Measurements from ENCODE around the gene ST8SIA1. TPM values are rescaled to one million over a fixed set of nuclear protein-coding genes. Genes with fewer than 3 reads are reported as not detected.

ST8SIA1 gene
- total RNA-seq, 1 experiment from 2014 or later = not detected

GRCh38 chr12:22257100-22257499 is 77.4 kb downstream of the ST8SIA1 start:
- no peak overlapping the region for H3K4ac ChIP-seq (ENCODE audit: low read depth, low read length)
- H3T11ph ChIP-seq (ENCODE audit: low read length) = no peak overlapping the region
- no peaks in the 10 kb centered on the region for H3K36me3 Mint-ChIP-seq (ENCODE audit: insufficient read depth in 1 of 3, low read depth in 3 of 3)
- H2BK15ac ChIP-seq (ENCODE audit: low read depth, low read length) = no peak overlapping the region
- no peak for TF ChIP-seq CTCF (conservative IDR thresholded peaks at IDR 0.05)
- no peak overlapping the region for H4K5ac ChIP-seq (ENCODE audit: insufficient read length, low read depth, low read length)
- H3K27me3 ChIP-seq (ENCODE audit: insufficient read depth, low read length) = no peaks in the 10 kb centered on the region
- no peaks in the 10 kb centered on the region for H3K79me2 ChIP-seq (ENCODE audit: insufficient read depth, low read length)
- no peak overlapping the region for H2BK5ac ChIP-seq (ENCODE audit: insufficient read length, low read length)
- H2BK12ac ChIP-seq (ENCODE audit: insufficient read length, low read depth, low read length) = no peak overlapping the region
- no peak for DNase-seq
- H3K18ac ChIP-seq (ENCODE audit: insufficient read length, low read depth, low read length) = no peak overlapping the region
- H2AK5ac ChIP-seq (ENCODE audit: insufficient read length, low read length) = no peak overlapping the region
- no peak overlapping the region for H3K9ac ChIP-seq (ENCODE audit: extremely low read depth, insufficient read length, low read length)
- no peak overlapping the region for H4K8ac ChIP-seq (replicated peaks; ENCODE audit: insufficient read length, low read depth, low read length)
- H3K14ac ChIP-seq (ENCODE audit: insufficient read depth, low read length) = no peak overlapping the region
- H3K4me2 ChIP-seq (ENCODE audit: insufficient read depth, insufficient read length, low read length) = no peak overlapping the region
- H3K4me1 Mint-ChIP-seq = peaks cover 1 to 4% of the 10 kb centered on the region in 2 experiments
- no peaks in the 10 kb centered on the region for H3K27me3 Mint-ChIP-seq (ENCODE audit: low read depth)
- no peak overlapping the region for H3K23ac ChIP-seq (ENCODE audit: insufficient read length, low read depth, low read length)
- H2BK20ac ChIP-seq (ENCODE audit: low read depth, low read length, poor library complexity, severe bottlenecking) = no peak overlapping the region
- H3K4me3 Mint-ChIP-seq = no peak overlapping the region
- H3K27ac ChIP-seq (ENCODE audit: insufficient read length, low read depth, low read length) = no peak overlapping the region
- H3K4me1 ChIP-seq (ENCODE audit: insufficient read depth, low read length) = peaks cover 4% of the 10 kb centered on the region; the same call in 1 of the 2 replicates
- no peaks in the 10 kb centered on the region for H3K9me3 Mint-ChIP-seq
- no peak overlapping the region for H2AFZ ChIP-seq (ENCODE audit: low read length)
- H4K91ac ChIP-seq (ENCODE audit: insufficient read length, low read depth, low read length) = no peak overlapping the region
- H4K20me1 ChIP-seq (ENCODE audit: control insufficient read depth, insufficient read depth, insufficient read length) = no peaks in the 10 kb centered on the region
- no peak overlapping the region for H3K56ac ChIP-seq (ENCODE audit: insufficient read length, low read depth, low read length)
- no CpG with 5 or more reads among the region's 6 CpGs for WGBS (ENCODE audit: extremely low coverage, insufficient read length, low lambda C conversion rate)
- no peak overlapping the region for H3K27ac Mint-ChIP-seq
- H2BK120ac ChIP-seq (ENCODE audit: low read depth, low read length, poor library complexity, severe bottlenecking) = no peak overlapping the region
- H3K79me1 ChIP-seq (ENCODE audit: insufficient read depth, low read depth, low read length, poor library complexity, severe bottlenecking) = no peaks in the 10 kb centered on the region
- H3K9me3 ChIP-seq (ENCODE audit: control insufficient read depth, low read depth, low read length) = no peaks in the 10 kb centered on the region
- no peaks in the 10 kb centered on the region for H3K23me2 ChIP-seq (ENCODE audit: insufficient read length, low read depth, low read length, poor library complexity, severe bottlenecking)
